Motor neuron (in vitro differentiated cells): ENCODE data around the gene STARD3NL. TPM values are rescaled to one million over a fixed set of nuclear protein-coding genes. Genes with fewer than 3 reads are reported as not detected.

Experiments
- ATAC-seq, 8 experiments: fragments of 200-7000 bp; cut with Tn5 transposase; replicated peaks in 6 of 8; 2 replicates each; pipeline ENCODE4 v1.8.0; 2021; ENCODE audit warnings: mild to moderate bottlenecking in 8 of 8, moderate library complexity in 8 of 8
- H3K27ac ChIP-seq, 2 donors: fragments of 250-450 bp; sonication (Bioruptor Pico); 2 replicates each; pipeline ENCODE4 v1.9.0; 2021; ENCODE audit warnings: antibody characterized with exemption in 2 of 2, mild to moderate bottlenecking in 2 of 2, moderate library complexity in 1 of 2
- H3K4me1 ChIP-seq, 2 donors: fragments of 250-450 bp; sonication (Bioruptor Pico); replicated peaks in 1 of 2; 2 replicates each; pipeline ENCODE4 v1.6.1; 2021; ENCODE audit warnings: antibody characterized with exemption in 2 of 2, mild to moderate bottlenecking in 2 of 2, moderate library complexity in 1 of 2
- H3K4me3 ChIP-seq, 5 donors: fragments of 250-450 bp; sonication (Bioruptor Pico); 2 replicates each; pipeline ENCODE4 v1.9.0; 2021; ENCODE audit warnings: antibody characterized with exemption in 5 of 5, mild to moderate bottlenecking in 5 of 5, moderate library complexity in 4 of 5
- WGBS, 10 experiments: fragments of 450-650 bp; shearing (Covaris generic); methylation state at CpG; one replicate each; pipeline ENCODE4 v1.0.0; 2022; 5-methylcytosine and 5-hydroxymethylcytosine counted together
- in situ Hi-C, 9 experiments: fragments of 400-800 bp; cut with MboI; loops; one replicate each; pipeline ENCODE4 v1.15.0; 2021; ENCODE audit warnings: low sequenced_read_pairs in 9 of 9, low pct_unique_long_range_greater_than_20kb in 2 of 9; ENCODE audit not compliant: unreplicated experiment in 9 of 9
- total RNA-seq, 8 experiments: library from RNA; unstranded; fragments of 300-600 nt; gene quantifications; 2 replicates each; pipeline versions ENCODE4 v1.2.3 to v1.2.4, GENCODE V29; 2022

STARD3NL gene
- total RNA-seq, 8 experiments from 2014 or later: 35.7 to 158 (median 108) TPM

DNA sequence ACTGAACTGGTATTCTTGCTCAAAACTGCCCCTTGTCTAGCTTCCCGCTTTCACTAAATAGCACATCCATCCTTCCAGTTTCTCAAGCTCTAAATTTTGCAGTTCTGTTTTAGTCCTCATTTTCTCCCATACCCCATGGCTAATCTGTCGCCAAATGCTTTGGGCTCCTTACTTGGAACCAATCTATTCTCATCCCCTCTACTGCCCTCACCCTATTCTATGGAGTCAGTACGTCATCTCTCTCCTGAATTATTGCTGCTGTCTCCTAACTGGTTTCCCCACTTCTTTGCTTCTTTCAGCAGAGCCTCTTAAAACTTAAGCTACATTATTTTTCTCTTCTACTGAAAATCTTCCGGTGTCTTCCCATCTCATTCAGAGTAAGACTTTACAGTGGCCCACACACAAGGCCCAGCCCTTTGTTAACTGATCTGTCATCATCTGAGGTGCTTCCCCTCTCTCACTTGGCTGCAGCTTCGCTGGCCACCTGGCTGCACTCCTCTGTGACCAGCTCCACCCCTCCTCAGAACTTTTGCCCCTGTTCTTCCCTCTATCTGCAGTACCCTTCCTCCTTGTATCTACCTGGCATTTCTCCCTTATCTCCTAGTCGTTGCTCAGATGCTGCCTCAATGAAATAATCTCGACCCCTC, 9.9 kb downstream of the STARD3NL start:
- Histone ChIP-seq H3K4me3 (no peak overlapping the region), H3K27ac (no peak overlapping the region), H3K4me1 (peaks cover 13 to 28% of the 10 kb centered on the region in 2 donors)
- in situ Hi-C loops: no loop called here
- peak in 6 of 8 experiments; percentile 20 to 57 (median 42) for ATAC-seq
- 57 to 100% (median 76%) methylated on average over 1 to 7 of the region's 7 CpGs for WGBS, 10 experiments

DNA sequence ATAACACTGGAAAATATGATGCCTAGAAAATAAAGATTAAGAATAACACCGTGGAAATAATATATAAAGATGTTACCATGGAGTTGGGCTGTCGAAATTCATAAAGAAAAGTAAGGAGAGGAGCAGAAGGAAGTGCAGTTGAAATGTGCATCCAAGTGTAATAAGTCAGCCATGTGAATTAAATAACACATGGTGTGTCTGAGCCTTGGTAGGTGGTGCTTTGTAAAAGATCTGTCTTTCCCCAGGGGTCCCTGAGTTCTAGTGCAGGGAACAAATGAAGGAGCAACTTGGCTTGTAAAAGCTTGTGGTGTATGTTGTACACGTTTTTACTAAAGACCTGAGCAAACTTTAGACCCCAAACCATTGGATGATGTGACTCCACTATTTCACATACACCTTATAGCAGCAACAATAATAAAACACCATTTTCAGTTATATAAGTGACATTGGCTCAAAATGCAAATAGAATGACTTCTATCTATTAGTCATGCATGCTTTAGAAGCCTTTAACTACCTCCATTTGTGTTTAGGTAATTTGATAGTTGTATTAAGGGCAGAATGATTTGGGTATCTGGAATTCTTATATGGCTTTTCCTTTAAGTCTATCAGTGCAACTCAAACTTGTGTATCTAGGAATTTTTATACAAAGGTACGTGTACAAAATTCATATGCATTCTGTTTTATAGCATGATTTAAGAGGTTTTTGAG, 11.3 kb downstream of the STARD3NL start:
- in situ Hi-C loops: no loop called here
- WGBS, 10 experiments: 0 to 75% (median 46%) methylated on average over 1 to 4 of the region's 4 CpGs
- peak in 6 of 8 experiments; percentile 18 to 43 (median 30) for ATAC-seq
- Histone ChIP-seq H3K27ac (no peak overlapping the region), H3K4me1 (peaks cover 13 to 28% of the 10 kb centered on the region in 2 donors), H3K4me3 (no peak overlapping the region)

DNA sequence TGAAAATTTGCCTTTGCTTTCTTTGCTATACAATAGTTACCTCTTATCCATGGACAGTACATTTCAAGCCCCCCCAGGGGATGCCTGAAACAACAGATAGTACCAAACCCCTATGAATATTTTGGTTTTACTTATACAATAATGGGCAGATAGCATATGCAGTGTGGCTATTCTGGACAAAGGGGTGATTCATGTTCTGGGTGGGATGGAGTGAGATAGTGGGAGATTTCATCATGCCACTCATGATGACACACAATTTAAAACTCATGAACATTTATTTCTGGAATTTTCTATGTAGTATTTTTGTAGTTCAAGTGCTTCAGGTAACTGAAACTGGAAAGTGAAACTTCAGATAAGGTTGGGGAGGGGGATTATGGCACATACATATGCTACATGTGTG, 12.0 kb downstream of the STARD3NL start:
- Histone ChIP-seq H3K4me1 (peaks cover 13 to 28% of the 10 kb centered on the region in 2 donors), H3K27ac (no peak overlapping the region), H3K4me3 (no peak overlapping the region)
- peak in 4 of 8 experiments; percentile 32 to 62 (median 49) for ATAC-seq
- in situ Hi-C loops: no loop called here

DNA sequence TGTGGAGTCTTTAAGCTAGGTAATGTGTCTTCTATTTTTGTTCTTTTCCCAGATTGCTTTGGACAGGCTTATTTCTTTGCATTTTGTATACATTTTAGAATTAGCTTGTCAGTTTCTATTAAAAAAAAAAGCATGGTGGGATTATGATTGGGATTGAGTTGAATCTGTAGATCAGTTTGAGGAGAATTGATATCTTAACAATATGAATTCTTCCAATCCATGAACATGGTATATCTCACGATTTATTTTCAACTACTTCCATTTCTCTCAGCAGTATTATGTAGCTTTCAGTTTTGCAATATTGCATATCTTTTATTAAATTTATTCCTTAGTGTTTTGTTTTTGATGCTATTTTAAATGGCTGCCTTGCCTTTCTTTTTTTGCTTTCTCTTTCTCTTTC, 13.7 kb downstream of the STARD3NL start:
- in situ Hi-C loops: no loop called here
- WGBS, 10 experiments: 87 to 100% (median 94%) methylated on average over 1 of the region's 1 CpG; no CpG with 5 or more reads in 2 of the 10 experiments
- no peak overlapping the region for H3K27ac ChIP-seq
- H3K4me3 ChIP-seq: no peak overlapping the region
- H3K4me1 ChIP-seq: peaks cover 10 to 28% of the 10 kb centered on the region in 2 donors
- ATAC-seq: no peak

DNA sequence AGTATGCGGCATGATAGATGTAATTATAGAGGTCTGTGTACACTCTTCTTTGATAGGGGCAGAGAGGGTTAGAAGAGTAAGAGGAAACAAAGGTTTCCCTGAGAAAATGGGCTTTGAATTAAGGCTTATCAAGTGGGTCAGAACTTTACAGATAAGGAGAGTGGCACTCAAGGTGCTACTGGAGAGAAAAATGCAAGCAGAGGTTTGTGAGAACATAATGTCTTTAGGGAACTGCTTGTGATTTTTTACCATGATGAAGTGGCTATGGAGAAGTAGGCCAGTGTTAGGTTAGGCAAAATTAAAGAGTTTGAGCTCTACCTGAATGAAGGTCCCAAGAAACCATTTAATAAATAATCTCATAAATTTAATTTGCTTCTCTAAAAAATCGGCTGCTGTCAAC, 14.3 kb downstream of the STARD3NL start:
- in situ Hi-C loops: no loop called here

DNA sequence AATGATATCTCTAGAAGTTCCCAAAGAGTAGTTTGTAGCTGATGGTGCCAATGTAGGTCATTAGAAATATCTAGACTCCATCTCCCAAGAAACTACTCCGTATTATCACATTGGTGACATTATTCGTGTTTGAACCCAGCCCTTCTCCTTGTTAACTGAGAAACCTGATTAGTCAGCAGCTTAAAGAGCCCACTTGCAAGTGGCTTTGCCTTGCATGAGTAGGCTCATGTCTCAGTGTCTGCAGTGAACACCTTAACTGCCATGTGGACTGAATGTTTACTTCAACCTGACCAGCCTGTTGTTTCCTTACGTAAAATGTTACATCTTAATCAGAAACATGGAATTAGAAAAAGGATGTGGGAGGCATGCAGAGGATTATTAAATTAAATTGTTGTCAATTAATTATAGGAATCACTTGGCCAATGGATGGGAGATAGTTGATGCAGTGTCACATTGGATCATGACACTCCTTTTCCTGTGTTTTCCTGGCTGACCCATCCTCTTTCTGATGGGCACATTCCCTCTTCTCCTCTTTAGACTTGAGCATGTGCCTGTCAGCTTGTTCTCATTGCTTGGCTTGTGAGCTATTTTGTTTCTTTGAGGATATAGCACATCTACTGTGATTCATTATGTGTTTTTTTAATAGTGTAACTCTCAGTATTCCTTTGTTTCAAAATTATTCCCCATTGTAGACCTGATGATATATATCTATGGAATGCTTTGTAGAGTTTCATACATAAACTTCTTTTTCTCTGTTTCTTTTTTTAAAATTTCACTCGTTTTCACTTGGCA, 18.0 kb downstream of the STARD3NL start:
- ATAC-seq: no peak
- H3K27ac ChIP-seq: no peak overlapping the region
- H3K4me1 ChIP-seq: no peaks in the 10 kb centered on the region
- 60 to 100% (median 87%) methylated on average over 1 to 4 of the region's 4 CpGs for WGBS, 10 experiments
- no peak overlapping the region for H3K4me3 ChIP-seq
- in situ Hi-C loops: no loop called here

More for the DNA sequence above, 14.3 kb downstream of the STARD3NL start:
- WGBS, 10 experiments: 75 to 100% (median 96%) methylated on average over 1 to 2 of the region's 2 CpGs
- H3K27ac ChIP-seq: no peak overlapping the region
- H3K4me3 ChIP-seq: no peak overlapping the region
- H3K4me1 ChIP-seq: peaks cover 10 to 25% of the 10 kb centered on the region in 2 donors
- no peak for ATAC-seq

DNA sequence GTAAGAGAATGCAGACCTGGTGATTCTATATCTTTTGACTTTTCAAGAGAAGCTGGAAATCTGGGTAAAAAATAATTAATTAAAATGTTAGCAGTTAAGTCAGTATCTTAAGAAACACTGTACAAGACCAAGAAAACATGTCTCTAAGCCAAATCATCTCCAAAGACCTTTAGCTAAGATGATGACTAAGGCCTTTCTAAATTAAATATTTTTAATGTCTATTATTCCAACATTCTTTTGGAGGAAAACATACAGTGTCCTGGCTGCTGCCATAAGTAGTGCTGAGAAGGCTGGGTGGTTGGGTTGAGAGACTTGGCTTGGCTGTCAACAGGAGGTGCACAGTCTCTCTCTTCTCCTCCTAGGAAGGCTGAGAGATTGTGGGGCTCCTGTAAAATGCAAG, 20.3 kb downstream of the STARD3NL start:
- in situ Hi-C loops: no loop called here
- Histone ChIP-seq H3K27ac (no peak overlapping the region), H3K4me1 (no peaks in the 10 kb centered on the region), H3K4me3 (no peak overlapping the region)
- no peak for ATAC-seq

DNA sequence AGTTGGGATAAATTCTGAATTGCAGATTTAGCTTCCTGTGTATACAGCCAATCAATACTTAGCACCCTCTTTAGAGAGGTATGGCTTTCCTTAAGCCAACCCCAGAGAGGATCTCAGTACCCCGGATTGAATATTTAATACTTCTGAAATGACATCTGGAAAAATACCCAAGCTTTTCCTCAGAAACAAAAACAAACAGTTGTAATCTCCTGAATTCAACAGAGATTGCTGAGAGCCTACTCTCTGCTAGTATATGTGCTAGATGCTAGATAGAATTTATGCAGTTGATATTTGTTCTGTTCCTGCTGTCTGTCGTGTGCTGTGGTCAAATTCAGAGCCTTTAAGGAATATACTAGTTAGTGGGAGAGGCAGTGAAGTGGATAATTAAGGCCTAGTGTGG, 21.1 kb downstream of the STARD3NL start:
- no peaks in the 10 kb centered on the region for H3K4me1 ChIP-seq
- in situ Hi-C loops: no loop called here
- WGBS, 10 experiments: 40 to 100% (median 79%) methylated on average over 1 to 2 of the region's 2 CpGs; no CpG with 5 or more reads in 3 of the 10 experiments
- ATAC-seq: peak in 1 of 8 experiments; percentile 37
- H3K4me3 ChIP-seq: no peak overlapping the region
- no peak overlapping the region for H3K27ac ChIP-seq

DNA sequence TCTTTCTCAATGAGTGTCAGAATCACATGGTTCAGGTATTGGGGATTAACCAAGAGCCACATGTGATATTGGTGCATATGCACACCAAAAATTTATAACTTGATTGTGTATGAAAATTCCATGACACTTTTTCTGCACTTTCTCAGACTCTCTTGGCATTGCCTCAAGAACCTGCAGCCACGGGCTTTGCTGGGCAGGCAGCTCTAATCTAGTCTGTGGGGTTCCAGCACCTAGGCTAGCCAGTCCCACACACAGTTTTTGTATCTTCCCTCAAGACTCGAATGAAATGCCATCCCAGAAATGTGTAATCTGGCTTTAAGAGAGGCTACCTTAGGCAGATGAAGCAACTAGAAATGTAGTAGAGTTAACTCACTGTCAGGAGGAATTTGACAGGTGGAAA, 21.7 kb downstream of the STARD3NL start:
- in situ Hi-C loops: loop anchor here in 3 of 9 experiments (25.0 kb wide), 3 partner anchors 87 to 287 kb away; partner anchors contain the start of genes EPDR1 (in 1 of the 3) and SFRP4 (in 1 of the 3)
- Histone ChIP-seq H3K27ac (no peak overlapping the region), H3K4me3 (no peak overlapping the region), H3K4me1 (no peaks in the 10 kb centered on the region)
- WGBS, 10 experiments: 83 to 100% (median 95%) methylated on average over 1 to 2 of the region's 2 CpGs; no CpG with 5 or more reads in 2 of the 10 experiments
- ATAC-seq: no peak

DNA sequence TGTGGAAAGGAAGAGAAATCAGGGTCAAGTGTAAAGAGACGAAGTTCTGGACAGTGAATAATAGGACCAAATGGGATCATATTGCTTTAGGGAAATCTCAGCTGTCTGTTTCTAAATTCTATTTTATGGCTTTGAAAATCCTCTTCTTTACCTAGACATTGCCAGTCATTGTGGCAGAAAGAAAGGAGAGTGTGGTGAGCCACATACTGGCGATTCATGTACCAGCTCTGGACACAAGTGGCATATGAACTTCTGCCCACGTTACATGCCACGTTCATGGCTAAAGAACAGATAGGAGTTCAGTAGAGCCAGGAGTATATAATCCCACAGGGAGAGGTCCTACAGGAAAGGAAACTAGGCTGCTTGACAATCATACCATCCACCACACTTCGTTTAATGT, 28.0 kb downstream of the STARD3NL start:
- no peak overlapping the region for H3K4me3 ChIP-seq
- 17 to 100% (median 86%) methylated on average over 1 to 5 of the region's 5 CpGs; no CpG with 5 or more reads in 1 of the 10 experiments for WGBS, 10 experiments
- no peak for ATAC-seq
- no peak overlapping the region for H3K27ac ChIP-seq
- in situ Hi-C loops: loop anchor here in 3 of 9 experiments (25.0 kb wide), 3 partner anchors 94 to 294 kb away; partner anchors contain the start of genes EPDR1 (in 1 of the 3) and SFRP4 (in 1 of the 3)
- H3K4me1 ChIP-seq: no peaks in the 10 kb centered on the region

DNA sequence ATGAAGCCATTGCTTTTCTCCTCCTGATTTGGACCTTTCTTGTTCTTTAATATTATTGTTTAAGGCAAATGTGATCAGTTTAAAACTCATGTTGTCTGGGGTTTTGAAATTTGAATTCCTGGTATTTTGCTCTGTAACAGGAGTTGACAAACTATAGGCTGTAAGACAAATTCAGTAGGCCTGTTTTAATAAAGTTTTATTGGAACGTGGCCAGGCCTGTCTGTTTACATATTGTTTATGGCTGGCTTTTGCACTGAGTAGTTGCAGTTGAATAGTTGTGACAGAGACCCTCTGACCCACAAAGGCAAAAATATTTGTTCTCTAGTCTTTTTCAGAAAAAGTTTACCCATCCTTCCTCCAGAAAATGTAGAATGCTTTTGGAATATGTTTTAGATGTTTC, 29.8 kb downstream of the STARD3NL start:
- Histone ChIP-seq H3K27ac (no peak overlapping the region), H3K4me3 (no peak overlapping the region), H3K4me1 (no peaks in the 10 kb centered on the region)
- ATAC-seq: no peak
- in situ Hi-C loops: loop anchor here in 3 of 9 experiments (25.0 kb wide), 3 partner anchors 96 to 296 kb away; partner anchors contain the start of genes EPDR1 (in 1 of the 3) and SFRP4 (in 1 of the 3)
- WGBS, 10 experiments: 50 to 100% (median 84%) methylated on average over 1 of the region's 1 CpG; no CpG with 5 or more reads in 4 of the 10 experiments

DNA sequence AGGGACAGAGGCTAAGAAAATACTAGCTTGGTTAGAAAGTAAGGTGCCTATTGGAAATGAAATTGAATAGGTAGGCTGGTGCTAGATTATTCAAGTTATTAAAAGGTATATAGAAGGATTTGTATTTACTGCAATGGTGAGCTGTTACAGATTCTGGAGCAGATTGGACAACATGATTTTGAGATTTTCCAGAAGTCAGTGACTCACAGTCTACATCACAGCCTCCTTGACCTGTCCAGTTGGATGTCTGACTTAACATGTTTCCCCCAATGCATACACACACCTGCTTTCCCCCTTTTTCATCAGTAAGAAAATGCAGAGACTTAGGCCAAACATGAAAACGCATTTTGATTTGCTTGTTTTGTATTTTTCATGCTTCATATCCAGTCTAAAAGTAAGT, 33.4 kb downstream of the STARD3NL start:
- Histone ChIP-seq H3K4me3 (no peak overlapping the region), H3K27ac (no peak overlapping the region), H3K4me1 (no peaks in the 10 kb centered on the region)
- in situ Hi-C loops: loop anchor here in 3 of 9 experiments (25.0 kb wide), 3 partner anchors 99 to 299 kb away; partner anchors contain the start of genes EPDR1 (in 1 of the 3) and SFRP4 (in 1 of the 3)
- WGBS, 10 experiments: 86 to 100% (median 100%) methylated on average over 1 of the region's 1 CpG; no CpG with 5 or more reads in 1 of the 10 experiments
- ATAC-seq: no peak
